AG20443 (cell line): ENCODE results near the gene RHBDD2.
"Not testable (repeated sequence)": the region's sequence is repeated elsewhere in the genome, so short reads cannot be mapped to it uniquely, and the experiment has no call there.

ENCODE experiments used
- DNase-seq: peaks from one replicate; pipeline ENCODE4 v3.0.0; 2012; ENCODE audit warnings: low spot score, mixed read lengths

RHBDD2 gene

DNA sequence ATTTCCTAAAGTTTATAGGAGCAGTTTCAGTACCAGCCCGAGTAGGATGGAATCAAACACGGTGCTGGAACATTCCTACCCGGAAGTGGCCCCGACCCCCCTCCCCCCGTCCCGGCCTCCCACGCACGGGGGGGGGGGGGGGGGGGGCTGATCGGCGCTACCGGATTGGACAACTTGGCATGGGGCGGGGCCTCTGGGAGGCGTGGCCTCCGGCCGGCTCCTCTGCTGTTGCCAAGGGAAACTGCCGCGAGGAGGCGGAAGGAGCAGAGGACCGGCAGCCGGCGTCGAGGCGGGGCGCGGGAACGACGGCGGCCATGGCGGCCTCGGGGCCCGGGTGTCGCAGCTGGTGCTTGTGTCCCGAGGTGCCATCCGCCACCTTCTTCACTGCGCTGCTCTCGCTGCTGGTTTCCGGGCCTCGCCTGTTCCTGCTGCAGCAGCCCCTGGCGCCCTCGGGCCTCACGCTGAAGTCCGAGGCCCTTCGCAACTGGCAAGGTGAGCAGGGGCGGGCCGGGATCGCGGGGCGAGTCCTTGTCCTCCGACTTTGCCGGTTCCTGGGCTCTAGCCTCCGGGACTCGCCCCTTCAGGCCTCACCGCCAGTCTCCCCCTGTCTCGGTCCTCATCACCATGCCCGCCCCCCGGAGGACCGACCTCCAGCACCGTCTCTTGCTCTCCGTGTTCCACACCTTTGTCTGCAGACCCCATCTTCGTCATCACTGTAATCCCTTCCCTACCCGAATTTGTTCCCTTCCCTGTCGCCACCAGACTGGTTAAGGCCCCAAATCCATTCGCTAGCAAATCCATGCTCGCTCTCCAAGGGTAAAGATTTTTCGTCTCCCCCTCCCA is at the start of gene RHBDD2:
Gene RHBDD2, plus strand, starts transcription at position 266 of the 843 bp plus-strand sequence. Its CDS starts 49 bp downstream, at position 315.
- peak; percentile 100 for DNase-seq

DNA sequence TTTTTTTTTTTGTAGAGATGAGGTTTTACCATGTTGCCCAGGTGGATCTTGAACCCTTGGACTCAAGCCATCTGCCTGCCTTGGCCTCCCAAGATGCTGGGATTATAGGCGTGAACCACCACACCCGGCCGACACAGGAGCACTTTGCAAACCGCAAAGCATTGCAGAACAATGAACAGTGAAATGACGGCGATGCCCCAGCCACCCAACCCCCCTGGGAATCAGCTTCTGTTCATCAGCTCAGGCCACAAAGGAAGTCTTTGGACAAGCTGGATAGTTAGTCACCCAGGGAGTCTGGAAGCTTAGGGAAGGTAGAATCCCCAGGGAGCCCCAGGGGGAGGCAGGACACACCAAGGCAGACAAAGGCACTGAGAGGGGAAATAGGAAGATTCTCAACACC is 49.2 kb upstream of the RHBDD2 start:
- not testable (repeated sequence) for DNase-seq

DNA sequence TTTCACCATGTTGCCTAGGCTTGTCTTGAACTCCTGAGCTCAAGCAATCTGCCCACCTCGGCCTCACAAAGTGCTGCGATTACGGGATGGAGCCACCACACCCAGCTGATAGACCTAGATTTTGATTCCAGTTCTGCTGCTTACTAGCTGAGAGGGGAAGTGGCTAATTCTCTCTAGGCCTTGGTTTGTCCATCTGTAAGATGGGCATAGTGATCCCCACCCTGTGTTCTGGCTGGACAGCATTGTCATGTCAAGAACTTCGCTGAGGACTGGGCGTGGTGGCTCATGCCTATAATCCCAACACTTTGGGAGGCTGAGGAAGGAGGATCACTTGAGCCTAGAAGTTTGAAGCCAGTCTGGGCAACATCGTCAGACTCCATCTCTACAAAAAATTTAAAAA is 47.9 kb upstream of the RHBDD2 start:
- no peak for DNase-seq

DNA sequence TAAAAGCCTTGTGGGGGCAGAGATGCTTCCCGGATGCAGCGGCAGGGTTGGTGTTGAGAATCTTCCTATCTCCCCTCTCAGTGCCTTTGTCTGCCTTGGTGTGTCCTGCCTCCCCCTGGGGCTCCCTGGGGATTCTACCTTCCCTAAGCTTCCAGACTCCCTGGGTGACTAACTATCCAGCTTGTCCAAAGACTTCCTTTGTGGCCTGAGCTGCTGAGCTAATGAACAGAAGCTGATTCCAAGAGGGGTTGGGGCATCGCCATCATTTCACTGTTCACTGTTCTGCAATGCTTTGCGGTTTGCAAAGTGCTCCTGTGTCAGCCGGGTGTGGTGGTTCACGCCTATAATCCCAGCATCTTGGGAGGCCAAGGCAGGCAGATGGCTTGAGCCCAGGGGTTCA is 45.2 kb upstream of the RHBDD2 start:
- not testable (repeated sequence) for DNase-seq

DNA sequence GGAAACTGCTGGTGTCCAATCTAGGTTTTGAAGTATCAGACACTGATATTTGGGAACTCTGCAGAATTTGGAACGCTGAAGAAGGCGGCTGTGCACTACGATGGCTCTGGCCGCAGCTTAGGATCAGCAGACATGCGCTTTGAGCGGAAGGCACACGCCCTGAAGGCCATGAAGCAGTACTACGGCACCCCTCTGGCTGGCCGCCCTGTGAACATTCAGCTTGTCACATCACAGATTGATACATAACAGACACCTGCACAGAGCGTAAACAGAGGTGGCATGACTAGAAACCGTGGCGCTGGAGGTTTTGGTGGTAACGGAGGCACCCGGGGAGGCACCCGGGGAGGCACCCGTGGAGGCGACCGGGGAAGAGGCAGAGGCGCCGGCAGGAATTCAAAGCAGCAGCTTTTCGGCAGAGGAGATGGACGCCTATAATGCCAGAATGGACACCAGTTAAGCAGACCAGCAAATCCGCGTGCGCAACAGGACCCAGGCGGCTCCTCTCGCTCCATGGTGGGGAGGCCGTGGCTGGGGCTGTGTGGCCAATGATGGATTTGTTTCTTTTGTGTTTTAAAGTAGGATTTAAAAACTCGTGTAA is 43.0 kb upstream of the RHBDD2 start:
- no peak for DNase-seq

DNA sequence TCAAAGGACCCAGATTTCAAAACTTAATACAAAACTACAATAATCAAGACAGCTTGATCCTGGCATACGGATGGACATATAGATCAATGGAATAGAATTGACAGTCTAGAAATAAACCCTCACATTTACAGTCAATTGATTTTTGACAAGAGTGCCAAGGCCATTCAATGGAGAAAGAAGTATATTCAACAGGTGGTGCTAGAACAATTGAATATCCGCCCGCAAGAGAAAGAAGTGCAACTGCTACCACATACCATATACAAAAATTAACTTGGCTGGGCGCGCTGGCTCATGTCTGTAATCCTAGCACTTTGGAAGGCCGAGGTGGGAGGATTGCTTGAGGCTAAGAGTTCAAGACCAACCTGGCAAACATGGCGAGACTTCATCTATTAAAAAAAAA is 42.0 kb upstream of the RHBDD2 start:
- no peak for DNase-seq

DNA sequence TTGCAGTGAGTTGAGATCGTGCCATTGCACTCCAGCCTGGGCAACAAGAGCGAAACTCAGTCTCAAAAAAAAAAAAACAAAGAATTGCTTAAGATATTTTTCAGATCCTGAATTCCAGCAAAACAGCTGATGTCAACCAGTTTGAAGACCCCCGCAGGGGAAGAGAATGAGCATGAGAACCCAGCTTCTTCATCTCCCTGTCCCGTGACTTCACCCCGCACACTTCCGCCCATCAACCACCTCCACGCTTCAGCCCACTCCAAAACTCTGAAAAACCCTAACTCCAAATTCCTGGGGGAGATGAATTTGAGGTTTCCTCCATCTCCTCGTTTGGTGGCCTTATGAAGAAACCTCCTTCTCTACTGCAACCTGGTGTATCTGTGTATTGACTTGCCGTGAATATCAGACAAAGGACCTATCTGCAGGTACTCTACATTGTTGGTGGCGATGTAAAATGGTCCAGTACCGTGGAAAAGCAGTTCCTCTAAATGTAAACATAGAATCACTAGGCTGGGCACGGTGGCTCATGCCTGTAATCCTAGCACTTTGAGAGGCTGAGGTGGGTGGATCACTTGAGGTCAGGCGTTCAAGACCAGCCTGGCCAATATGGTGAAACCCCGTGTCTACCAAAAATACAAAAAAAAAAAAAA is 40.4 kb upstream of the RHBDD2 start:
- DNase-seq, result not testable (repeated sequence)

DNA sequence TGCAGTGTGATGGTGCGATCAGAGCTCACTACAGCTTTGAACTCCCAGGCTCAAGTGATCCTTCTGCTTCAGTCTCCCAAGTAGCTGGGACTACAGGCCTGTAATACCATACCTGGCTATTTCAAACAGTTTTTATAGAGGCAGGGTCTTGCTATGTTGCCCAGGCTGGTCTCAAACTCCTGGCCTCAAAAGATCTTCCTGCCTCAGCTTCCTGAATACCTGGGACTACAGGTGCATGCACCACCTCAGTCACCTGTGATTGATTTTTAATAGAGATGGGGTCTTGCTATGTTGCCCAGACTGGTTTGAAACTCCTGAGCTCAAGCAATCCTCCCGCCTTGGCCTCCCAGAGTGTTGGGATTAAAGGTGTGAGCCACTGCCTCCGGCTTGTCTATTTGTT is 38.8 kb upstream of the RHBDD2 start:
- no peak for DNase-seq

DNA sequence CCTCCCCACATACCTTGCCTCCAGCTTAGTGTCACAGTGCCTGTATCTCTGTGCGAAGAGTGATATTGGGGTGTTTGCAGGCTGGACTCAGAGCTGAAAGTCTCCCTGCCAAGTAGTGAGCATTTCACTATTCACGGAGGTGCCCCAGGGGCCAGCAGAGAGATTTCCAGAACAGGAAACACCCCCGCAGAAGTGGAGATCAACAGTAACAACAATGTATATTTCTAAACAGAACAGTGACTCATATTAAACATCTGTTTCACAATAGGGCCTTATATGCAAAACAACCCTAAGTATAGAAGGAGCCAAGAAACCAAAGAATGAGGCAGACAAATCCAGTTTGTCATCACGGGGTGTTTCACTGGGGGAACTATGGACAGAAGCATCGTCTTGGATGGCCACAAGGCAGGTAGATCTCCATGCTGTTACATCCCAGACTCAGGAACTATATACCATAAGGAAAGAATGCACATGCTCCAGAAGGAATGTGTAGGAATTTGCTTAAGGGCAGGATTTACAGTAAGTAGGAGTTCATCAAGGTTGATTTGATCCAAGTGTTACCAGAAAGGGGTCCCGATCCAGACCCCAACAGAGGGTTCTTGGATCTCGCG is 35.9 kb upstream of the RHBDD2 start:
- peak; percentile 38 for DNase-seq

DNA sequence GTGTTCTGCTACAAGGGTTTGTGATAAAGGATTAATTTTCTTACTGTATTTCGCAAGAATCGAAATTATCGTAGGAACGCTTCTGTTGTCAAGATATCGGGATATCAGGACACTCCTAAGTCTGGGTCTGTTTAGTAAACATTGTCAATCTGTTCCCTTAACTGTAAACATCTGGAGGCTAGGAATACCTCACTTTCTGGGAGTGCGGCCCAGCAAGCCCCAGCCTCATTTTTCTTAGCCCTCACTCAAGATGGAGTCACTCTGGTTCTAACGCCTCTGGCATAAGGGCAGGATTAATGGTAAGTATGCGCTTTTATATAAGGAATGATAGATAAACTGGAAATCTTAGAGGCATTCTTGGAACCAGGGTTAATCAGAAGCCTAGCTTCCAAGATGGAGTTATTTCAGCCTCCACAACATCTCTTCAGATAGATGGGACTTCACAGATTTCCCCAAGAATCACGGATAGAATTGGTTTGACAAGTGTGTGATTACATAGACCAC is 35.2 kb upstream of the RHBDD2 start:
- DNase-seq, result no peak

DNA sequence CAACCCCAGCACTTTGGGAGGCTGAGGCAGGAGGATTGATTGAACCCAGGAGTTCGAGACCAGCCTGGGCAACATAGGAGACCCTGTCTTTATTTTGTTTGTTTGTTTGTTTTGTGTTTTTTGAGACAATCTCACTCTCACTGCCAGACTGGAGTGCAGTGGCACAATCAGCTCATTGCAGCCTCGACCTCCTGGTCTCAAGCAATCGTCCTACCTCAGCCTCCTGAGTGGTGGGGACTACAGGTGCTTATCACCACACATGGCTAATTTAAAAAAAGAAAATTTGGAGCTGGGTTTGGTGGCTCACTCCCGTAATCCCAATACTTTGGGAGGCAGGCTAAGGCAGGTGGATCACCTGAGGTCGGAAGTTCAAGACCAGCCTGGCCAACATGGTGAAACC is 34.7 kb upstream of the RHBDD2 start:
- no peak for DNase-seq

DNA sequence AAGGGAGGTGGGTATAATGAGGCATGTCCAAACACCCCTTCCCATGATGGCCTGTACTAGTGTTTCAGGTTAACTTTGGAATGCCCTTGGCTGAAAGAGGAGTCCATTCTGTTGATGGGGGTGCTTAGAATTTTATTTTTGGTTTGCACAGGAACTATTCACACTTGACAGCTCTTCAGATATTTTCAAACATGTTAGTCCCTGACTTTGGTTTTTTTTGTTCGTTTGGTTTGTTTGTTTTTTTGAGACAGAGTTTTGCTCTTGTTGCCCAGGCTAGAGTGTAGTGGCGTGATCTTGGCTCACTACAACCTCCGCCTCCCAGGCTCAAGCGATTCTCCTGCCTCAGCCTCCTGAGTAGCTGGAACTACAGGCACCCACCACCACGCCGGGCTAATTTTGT is 33.7 kb upstream of the RHBDD2 start:
- not testable (repeated sequence) for DNase-seq

DNA sequence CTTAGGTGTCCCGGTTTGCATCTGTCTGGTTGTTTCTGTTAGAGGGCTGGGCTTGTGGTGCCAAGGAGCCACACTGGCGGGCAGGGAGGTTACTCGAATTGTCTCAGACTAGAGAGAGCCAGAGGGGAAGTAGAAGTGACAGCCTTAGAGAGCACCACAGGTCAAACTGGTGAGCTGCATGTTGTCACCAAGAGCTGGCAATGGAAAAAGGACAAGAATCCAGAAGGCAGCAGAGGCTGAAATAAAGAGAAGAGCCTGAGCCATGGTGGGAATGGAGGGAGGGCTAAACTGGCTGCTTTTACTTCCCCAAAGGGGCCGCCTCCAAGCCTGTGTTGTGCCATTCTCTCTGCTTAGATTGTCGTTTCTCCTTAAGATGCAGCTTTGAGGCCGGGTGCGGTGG is 31.1 kb upstream of the RHBDD2 start:
- DNase-seq, result no peak

DNA sequence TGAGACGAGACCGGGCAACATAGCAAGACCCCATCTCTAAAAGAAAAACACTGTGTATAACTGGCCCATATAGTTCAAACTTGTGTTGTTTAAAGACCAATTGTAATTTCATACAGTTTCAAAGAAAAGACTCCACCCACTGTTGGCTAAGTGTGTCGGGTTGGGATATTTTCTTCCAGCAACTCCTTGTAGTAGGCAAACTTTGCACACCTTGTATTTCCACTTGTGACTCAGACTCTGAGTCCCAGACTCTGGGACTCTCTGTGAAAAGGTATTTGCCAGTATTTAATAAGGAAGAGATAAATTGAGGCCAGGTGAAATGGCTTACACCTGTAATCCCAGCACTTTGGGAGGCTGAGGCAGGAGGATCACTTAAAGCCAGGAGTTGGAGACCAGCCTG is 29.3 kb upstream of the RHBDD2 start:
- no peak for DNase-seq

DNA sequence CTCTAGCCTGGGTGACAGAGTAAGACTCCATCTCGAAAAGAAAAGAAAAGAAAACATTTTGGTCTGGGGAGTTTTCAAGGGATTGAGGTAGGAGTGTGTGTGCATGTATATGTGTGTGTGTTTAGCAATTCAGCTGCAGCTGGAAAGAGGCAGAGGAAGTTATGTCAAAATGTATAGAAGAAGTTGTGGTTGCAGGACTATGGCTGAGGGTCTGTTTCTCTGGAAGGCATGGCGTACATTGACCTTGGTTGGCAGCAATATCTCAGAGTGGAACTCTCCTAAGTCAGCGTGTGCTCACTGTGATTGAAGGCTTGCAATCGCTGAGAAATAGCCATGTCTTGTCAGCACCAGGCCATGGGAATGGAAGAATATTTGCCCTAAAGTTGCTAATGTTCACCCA is 28.6 kb upstream of the RHBDD2 start:
- no peak for DNase-seq

DNA sequence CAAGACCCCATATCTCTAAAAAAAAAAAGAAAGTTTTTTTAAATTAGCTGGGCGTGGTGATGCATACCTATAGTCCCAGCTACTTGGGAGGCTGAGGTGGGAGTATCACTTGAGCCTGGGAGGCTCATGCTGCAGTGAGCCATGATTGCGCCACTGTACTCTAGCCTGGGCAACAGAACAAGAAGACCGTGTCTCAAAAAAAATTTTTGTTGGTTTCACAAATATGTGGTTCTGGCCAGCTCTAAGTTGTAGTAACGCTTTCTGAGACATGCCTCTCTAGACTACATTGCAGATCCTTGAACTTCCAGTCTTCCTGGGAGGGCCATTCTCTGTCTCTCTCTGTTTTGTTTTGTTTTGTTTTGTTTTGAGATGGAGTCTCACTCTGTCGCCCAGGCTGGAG is 24.6 kb upstream of the RHBDD2 start:
- peak; percentile 84 for DNase-seq

DNA sequence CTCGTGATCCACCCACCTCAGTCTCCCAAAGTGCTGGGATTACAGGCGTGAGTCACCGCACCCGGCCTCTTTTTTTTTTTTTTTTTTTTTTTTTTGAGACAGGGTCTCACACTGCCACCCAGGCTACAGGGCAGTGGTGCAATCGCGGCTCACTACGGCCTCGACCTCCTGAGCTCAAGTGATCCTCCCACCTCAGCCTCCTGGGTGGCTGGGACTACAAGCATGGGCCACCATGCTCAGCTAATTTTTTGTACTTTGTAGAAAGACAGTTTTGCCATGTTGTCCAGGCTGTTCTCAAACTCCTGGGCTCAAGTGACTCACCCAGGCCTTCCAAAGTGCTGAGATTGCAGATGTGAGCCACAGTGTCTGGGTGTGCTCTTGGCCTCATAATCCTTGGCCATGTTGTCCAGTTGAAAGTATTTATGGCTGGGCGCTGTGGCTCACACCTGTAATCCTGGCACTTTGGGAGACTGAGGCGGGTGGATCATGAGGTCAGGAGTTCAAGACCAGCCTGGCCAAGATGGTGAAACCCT is 24.0 kb upstream of the RHBDD2 start:
- not testable (repeated sequence) for DNase-seq

DNA sequence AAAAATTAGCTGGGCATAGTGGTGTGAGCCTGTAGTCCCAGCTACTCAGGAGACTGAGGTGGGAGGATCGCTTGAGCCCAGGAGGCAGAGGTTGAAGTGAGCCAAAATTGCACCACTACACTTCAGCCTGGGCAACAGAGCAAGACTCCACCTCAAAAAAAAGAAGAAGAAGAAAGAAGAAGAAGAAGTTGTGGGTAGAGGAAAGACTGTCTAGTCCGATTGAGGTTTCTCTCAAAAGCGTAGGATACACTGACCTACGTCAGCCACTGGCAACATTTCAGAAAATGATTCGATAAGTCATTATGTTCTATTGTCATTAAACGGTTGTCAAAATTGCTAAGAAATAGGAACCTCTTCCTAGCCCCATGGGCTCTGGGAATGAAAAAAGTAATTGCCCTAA is 22.3 kb upstream of the RHBDD2 start:
- no peak for DNase-seq

DNA sequence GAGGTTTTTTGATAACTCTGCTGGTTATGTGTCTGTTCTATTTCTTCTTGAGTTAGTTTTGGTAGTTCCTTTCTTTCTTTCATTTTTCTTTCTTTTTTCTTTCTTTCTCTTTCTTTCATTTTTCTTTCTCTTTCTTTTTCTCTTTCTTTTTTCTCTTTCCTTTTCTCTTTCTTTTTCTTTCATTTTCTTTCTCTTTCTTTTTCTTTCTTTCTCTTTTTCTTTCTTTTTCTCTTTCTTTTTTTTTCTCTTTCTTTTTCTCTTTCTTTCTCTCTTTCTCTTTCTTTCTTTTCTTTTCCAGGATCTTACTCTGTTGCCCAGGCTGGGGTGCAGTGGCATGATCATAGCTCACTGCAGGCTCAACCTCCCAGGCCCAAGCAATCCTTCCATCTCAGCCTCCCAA is 20.4 kb upstream of the RHBDD2 start:
- no peak for DNase-seq

DNA sequence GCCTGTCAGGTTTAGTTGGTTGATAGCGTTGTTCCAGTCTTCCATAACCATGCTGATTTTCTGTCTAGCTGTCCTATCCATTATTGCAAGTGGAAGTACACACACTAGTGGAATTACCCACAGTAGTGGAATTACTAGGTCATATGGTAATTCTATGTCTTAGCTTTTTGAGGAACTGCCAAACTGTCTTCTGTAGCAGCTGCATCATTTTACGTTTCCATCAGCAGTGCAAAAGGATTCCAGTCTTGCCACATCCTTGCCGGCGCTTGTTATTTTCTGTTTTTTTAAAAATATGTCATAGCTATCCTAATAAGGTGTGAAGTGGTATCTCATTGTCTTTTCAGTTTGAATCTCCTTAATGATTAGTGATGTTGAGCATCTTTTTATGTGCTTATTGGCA is 17.2 kb upstream of the RHBDD2 start:
- no peak for DNase-seq

DNA sequence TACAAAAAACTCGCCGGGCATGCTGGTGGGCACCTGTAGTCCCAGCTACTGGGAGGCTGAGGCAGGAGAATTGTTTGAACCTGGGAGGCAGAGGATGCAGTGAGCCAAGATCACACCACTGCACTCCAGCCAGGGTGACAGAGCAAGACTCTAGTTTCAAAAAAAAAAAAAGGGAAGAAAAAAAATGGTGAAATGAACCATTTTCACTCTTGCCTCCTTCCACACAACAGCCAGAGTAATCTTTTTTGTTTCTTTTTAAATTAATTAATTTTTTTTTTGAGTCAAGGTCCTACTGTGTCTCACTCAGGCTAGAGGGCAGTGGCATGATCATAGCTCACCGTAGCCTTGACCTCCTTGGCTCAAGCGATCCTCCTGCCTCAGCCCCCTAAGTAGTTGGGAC is 14.6 kb upstream of the RHBDD2 start:
- DNase-seq, result not testable (repeated sequence)

DNA sequence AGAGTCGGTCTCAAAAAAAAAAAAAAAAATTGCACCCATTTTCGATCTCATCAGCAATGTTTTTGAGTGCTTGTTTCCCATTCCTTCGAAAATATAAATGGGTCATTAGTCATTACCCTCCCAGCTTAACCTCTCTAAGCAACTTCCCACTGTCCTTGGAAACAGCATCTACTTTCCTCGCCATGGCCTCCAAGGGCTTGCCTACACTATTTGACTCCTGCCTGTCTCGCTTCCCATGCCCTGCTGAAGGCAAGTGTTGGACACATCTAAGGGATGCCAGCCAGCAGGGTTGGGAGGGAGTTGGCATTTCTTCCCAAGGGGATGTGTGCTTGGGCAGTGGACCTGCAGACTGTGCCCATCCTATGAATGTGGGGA is 12.7 kb upstream of the RHBDD2 start:
- no peak for DNase-seq
